HG03378 (cell line): ENCODE data around the gene FAF1.

ENCODE experiments used
- ATAC-seq: cut with Tn5 transposase; IDR thresholded peaks from one replicate; pipeline ENCODE4 v1.9.1; 2021; ENCODE audit warnings: mild to moderate bottlenecking, moderate library complexity; ENCODE audit not compliant: unreplicated experiment

The FAF1 gene

DNA sequence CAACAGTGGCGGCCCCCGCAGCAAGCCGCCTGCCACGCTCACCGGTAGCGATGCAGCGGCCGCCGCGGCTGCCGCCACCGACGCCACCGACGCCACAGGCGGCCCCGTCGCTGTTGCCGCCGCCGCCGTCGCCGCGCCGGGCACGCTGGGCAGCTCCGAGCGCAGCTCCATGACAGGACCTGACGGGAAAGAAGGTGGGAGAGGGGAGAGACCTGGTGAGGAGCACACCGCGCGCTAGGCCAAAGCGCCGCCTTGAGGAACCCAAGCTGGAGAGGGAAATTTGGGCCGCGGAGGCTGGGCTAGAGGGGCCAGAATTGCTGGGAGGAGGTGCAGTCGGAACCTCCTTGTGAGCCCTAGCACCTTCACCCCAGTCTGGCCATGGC lies 538.7 kb downstream of the FAF1 start:
- no peak for ATAC-seq

DNA sequence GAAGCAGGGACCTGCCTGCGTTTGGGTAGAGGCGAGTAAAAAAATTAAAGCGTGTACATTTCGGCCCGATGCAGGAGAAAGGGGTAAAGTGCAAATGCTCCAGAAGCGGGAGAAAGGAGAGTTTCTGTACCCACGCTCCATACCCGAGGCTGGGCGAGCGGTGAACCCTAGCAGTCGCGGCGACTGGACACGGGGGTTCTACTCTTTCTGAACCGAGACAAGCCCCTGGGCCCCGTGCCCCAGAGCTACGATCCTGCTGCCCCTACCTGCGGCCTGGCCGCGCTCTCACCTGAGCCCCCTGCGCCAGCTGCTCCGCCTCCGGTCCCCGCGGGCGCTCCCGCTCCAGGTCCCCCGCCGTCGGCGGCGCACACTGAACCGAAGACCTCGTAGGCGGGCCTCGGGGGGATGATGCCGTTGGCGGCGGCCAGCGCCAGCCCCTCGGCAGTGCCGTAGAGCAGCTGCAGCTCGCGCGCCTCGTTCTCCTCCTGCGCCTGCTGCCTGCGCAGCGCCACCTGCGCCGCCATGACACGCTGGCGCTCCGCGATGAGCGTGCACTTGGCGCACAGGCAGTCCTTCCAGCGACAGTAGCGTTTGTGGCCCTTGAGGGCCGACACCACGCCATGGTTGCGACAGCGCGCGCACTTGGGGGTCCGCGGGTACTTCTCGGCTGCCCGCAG lies 539.2 kb downstream of the FAF1 start:
- no peak for ATAC-seq

DNA sequence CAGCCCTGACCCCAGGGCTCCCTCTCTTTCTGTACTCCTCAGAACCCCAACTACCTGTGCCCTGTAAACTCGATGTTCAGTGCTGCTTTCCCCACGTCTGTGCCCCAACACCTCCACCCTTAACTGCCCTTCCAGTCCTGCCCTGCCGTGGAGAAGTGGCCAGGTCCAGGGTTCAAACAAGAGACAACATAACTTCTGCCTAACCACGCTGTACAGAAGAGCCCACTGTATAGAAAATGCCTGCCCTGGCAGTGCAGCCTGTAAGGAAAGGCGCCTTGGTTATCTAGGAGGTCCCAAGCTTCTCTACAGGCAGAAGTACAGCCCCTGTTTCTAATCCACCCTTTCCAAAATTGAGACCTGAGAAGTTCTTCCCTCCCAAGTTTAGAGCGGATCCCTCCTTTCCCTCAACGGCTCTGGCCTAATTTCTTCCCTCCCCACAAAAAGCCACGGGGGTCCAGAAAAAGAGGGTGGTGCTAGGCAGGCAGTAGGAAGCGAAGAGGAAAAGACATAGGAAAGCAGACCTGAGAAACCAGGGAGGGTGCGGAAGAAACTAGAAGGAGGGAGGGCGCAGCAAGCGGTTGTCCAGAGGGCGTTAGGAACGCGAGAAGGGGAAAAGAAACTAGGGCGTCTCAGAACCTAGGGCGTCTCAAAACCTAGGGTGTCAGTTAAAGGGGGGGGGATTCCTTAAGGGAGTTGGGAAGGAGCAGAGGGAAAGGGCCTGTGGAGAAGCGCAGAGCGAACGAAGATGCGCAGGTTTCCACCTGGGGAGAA lies 540.0 kb downstream of the FAF1 start:
- ATAC-seq: no peak

DNA sequence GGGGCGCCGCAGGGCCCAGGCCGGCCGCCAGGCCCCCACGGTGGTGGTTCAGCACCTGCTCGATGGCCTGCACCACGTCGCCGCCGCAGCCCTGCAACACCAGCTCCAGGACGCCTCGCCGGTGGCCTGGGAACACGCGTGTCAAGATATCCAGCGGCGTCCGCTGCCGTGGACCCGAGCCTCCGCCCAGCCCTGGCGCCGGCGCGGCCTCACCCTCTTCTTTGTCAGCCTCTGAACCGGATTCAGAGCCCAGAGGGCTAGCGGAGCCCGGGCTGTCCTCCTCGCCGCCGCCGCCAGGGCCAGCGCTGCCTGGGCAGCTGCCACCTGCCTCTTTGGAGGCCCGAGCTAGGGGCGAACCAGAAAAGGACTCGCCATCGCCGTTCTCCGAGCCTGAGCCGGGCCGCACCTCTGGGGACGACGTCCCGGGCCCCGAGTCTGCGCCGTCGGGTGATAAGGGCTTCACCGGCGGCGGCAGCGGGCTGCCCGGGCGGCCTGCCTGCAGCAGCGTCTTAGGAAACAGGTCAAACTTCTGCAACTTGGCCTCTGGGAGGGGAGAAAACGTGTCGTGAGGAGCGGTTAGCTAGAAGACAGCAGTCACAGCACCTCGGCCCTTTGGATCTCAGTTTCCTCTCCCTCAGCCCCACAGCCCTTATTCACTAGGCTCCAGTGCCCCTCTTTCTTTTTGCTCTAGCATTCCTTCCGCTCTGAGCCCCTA lies 540.7 kb downstream of the FAF1 start:
- ATAC-seq: no peak

DNA sequence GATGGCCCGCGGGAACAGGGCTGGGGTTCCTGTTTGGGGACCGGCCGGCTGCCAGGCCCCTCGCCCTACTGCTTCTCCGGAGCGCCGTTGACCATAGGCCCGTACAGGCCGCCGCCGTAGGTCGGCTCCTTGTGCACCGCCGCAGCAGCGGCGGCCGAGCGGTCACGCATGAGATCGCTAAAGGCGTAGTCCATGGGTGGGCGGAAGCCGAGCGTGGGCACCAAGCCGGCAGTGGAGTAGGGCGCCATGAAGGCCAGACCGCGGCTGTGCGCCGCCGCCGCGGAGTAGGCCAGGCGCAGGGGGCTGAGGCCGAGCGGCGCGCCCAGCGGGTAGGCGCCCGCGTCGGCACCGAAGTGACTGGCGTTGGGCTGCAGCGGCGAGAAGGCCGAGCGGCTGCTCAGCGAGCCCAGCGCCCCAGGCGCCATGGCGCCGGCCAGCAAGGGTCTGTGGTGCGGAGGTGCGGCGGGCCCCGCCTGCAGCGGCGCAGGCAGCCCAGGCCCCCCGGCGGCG lies 541.4 kb downstream of the FAF1 start:
- no peak for ATAC-seq

DNA sequence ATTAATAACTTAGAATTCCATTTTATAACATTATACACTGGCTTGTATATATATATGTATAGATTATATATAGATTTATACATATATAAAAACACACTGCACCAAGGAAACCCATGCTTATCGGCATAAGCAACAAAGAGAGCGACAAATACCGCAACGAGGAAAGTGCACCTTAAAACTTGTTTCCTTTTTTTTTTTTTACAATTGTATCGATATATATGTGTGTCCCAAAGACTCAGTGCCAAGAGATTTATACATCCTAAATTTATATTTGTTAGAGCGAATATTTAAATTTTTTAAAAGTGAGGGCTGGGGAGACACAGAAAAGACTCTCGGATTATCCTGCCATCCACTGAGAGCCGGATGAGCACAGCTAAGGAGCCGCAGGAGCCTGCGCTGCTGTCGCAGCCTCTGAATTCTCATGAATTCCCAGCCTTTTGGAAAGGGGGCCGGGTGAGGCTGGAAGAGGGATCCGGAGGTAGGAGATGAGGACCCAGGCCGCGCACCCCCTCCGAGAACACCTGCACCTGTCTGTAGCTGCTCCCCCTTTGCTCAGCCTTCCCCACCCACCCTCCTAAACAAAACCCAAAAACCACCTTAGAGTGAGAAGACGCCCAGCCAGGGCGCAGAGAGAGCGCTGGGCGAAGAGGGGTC lies 542.0 kb downstream of the FAF1 start:
- ATAC-seq: no peak

DNA sequence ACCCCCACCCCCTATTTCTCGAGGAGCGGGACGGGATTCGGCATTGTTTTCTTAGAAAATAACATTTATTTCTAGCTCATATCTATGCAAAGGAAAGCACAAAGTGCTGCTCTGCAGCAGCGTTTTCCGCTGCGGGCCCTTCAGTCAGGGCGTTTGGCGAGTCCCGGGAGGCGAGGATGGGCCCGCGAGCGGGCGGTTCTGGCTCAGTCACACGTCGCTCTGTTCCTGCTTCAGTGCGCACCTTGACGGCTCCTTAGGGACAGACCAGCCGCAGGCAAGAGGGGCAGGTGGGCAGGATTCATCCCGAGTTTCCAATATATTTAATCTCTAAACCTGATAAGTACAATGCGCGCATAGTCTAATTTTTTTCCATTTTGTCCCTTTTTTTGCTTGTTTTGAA lies 542.6 kb downstream of the FAF1 start:
- no peak for ATAC-seq

DNA sequence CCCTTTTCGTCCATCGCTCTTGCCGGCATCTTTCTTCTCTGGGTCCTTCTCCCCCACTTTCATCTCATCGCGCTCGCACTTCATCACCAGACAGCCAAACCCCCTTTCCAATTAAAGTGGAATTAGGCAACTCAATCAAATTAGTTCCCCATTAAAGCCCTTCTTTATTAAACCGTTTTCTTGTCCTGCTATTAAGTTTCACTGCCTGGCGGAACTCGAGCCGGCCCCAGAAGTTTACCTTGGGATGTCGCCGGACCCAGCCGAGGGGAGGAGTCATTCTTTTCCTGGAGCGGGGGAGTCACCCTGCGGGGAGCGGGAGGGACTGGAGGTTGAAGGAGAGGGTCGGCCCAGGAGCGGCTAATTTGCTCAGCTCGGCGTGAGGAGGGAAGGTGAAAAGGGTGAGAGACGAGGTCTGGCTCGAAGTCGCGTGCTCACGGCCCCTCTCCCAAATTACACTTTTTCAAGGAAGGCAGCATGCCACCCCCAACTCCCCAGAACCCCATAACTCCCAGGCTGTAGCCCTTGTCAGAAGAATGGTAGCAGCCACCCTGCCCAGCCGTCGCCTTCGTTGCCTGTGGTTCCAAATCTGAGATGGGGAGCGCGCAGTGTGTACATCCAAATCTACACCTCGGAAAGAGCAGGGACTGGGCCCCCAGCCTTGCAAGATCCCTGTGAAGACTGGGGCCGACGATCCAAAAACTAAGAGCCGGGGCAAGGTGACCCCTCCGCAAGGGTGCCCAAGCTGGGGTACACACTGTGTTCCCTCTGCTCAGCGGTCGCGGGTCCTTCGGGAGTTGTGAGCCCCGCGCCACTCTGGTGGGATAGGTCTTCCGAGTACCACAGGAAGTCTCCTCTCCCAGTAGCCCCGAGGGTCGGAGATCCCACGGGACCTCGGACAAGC lies 543.3 kb downstream of the FAF1 start:
- ATAC-seq: no peak

DNA sequence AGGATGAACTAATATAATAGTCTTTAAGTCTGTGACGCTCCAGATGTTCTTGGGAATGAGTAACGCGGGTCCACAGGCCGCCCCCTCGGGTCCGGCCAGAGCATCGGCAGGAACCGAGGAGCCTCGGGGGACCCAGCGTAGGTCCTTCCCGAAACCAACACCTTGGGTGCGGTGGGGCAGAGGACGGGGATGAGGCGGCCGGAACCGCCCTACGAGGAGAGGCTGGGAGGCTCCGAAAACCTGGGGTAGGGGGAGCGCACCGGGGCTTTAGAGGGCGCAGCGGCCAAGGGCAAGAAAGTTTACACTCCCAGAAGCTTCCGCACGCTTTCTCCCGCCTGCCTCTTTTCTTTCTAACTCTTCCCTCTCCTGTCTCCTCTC lies 543.9 kb downstream of the FAF1 start:
- ATAC-seq: no peak

DNA sequence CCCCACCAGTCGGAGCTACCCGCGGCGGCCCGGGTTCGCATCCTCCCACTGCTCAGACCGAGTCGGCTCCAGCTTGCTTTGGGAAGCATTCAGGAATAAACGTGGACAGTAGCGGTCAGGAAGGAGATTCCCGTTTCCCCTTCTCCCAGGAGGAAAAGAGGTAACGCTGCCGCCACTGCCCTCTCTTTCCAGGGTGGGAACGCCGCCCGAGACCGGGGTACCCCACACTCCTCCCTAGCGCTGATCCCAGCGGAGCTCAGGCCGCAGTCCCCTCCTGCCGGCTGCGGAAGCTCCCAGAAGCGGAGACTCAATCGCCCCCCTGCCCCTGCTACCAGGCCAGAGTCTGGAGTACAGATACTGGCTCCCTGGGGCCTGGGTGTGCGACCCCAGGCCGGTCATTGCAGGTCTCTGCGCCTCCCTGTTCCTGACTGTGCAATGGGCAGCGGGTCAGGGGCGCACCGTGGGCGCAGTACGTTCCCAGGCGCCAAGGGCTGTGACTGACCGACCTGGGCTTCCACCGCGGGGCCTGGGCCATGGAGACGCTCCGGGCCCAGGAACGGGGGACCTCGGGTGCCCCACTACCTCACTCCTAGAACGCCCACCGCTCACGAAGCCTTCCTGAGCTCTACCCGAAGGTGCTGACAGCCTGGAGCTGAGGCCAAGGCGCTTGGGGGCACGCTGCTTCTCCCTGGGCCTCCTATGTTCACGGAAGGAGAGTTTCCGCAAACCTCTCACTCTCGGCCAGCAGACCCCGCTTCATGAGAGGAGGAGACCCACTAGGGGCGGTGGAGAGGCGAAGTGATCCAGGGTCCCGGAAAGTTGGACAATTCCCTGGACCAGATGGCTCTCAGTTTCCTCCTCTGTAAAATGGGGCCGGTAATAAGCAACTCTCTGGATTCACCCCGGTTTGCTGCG lies 544.6 kb downstream of the FAF1 start:
- ATAC-seq: no peak

DNA sequence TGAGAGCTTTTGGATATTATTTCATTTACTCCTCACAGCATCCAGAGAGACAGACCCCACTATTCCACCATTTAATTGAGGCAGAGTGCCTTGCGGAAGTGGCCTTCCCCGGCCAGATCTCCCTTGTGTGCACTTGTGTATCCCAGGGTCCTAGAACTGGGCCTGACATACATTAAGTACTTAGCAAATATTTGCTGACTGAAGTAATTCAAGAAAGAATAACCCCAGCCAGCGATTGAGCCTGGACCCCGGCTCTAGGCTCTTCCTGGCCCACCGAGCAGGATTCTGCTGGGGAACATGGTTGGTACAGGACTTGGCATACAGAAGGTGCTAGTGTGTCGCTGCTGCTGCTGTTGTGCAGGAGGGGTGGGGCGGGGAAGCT lies 545.2 kb downstream of the FAF1 start:
- no peak for ATAC-seq

DNA sequence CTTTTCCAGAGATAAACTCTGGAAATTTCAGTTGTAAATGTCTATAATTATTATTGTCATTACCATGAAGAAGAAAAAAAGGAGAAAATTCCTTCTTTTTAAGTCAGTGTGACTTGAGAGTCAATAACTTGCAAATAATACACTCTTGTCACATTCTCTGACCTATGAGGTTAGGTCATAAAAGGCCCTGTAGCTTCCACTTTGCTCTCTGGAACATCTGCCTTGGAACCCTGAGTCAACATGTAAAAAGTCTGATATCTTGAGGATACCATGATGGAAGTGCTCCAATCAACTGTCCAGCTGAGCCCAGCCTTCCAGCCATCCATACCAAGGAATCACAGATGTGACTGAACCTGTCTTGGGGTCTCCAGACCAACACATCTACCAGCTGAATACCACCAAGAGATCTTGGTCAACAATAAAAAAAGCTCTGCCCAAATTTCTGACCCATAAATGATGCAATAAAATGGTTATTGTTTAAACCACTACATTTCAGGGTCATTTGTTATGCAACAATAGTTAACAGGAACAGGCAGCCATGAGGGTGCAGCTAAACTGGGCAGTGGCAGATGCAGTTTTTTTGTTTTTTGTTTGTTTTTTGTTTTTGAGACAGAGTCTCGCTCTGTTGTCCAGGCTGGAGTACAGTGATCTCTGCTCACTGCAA lies 547.1 kb downstream of the FAF1 start:
- no peak for ATAC-seq

DNA sequence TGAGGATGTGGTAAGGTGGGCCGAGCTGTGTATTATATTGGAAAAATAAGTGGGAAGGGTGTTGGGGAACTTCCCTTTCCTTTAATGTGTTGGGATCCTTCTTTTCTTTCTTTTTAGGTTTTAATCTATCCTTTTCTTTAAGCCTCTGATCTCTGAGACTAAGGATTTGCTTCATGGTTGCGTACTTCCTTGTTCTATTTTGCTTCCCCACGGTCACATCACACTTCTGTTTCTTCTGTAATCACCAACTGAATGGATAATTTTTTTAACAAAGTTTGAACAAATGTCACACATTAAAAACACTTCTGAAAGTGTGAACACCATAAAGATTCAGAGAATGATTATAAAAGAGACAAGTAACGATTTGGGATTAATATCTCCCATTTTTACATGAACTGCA lies 554.3 kb downstream of the FAF1 start:
- no peak for ATAC-seq

DNA sequence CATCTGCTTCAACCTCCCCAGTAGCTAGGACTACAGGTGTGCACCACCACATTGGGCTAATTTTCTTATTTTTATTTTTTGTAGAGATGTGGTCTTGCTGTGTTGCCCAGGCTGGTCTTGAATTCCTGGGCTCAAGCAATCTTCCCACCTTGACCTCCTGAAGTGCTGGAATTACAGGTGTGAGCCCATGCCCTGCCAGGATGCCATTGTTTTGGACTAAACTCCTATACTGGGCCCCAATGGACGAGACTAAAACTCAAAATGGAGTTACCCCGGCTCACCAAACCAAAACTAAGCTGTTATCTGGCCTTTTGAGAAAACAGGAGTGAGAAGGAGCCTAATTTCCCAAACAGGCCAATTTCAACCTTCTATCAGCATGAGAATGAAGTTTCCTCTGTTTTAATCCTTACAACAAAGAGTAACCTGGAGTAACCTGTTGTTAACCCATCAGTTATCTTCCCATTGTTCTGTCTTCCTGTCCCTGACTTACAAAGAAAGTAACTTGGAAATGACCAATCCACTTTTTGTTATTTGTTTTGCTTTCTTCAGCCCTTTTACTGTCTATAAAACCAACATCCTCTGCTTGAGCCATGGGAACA lies 566.4 kb downstream of the FAF1 start:
- no peak for ATAC-seq
